MCF 10A (cell line): ENCODE measurements around the gene FMNL2. TPM values are rescaled to one million over a fixed set of nuclear protein-coding genes. Genes with fewer than 3 reads are reported as not detected.
"Not testable (repeated sequence)": the region's sequence is repeated elsewhere in the genome, so short reads cannot be mapped to it uniquely, and the experiment has no call there.

Experiments
- BruUV-seq: library from RNA; stranded (reverse); fragments of 400-500 nt; replicated peaks from 2 replicates; lab custom pipeline; 2021; lab: Mats Ljungman, UMichigan
- CTCF ChIA-PET: fragments of 300-600 bp; sonication (Branson Sonifier 250); formaldehyde crosslinking; extraction: SDS; loops from one replicate; lab custom pipeline; 2021; ENCODE audit warnings: antibody characterized with exemption, inconsistent platforms; lab: Yijun Ruan, JAX
- POLR2A ChIA-PET: fragments of 300-600, 350-650 bp; sonication (Branson Sonifier 250); formaldehyde crosslinking; extraction: SDS; loops from one replicate; lab custom pipeline; 2020; ENCODE audit warnings: antibody characterized with exemption, inconsistent platforms; lab: Yijun Ruan, JAX
- DNase-seq: peaks from one replicate; pipeline ENCODE4 v3.0.0-alpha.2; 2018; ENCODE audit not compliant: unreplicated experiment
- H3K27ac Mint-ChIP-seq: one replicate; pipeline ENCODE4 v1.8.0; 2022; ENCODE audit warnings: mild to moderate bottlenecking, low read depth, mixed read lengths; ENCODE audit not compliant: unreplicated experiment
- H3K27me3 Mint-ChIP-seq: one replicate; pipeline ENCODE4 v1.8.0; 2022; ENCODE audit warnings: mixed read lengths; ENCODE audit not compliant: insufficient read depth, unreplicated experiment
- H3K36me3 Mint-ChIP-seq: one replicate; pipeline ENCODE4 v1.8.0; 2022; ENCODE audit warnings: mild to moderate bottlenecking, moderate library complexity, mixed read lengths; ENCODE audit not compliant: insufficient read depth, unreplicated experiment
- H3K4me1 Mint-ChIP-seq: one replicate; pipeline ENCODE4 v1.8.0; 2022; ENCODE audit warnings: mixed read lengths; ENCODE audit not compliant: insufficient read depth, unreplicated experiment
- H3K4me3 Mint-ChIP-seq: one replicate; pipeline ENCODE4 v1.8.0; 2022; ENCODE audit warnings: mild to moderate bottlenecking, moderate library complexity, mixed read lengths; ENCODE audit not compliant: unreplicated experiment
- H3K9me3 Mint-ChIP-seq: one replicate; pipeline ENCODE4 v1.8.0; 2022; ENCODE audit warnings: mixed read lengths; ENCODE audit not compliant: unreplicated experiment
- CTCF ChIP-seq: fragments of 200-600 bp; IDR thresholded peaks from one replicate; pipeline ENCODE4 v1.8.0; 2022; ENCODE audit warnings: antibody characterized with exemption, mild to moderate bottlenecking; ENCODE audit not compliant: unreplicated experiment
- intact Hi-C: fragments of 100-400 bp; cut with micrococcal nuclease; formaldehyde crosslinking; loops from 2 replicates; pipeline ENCODE4 v1.14.1; 2022
- total RNA-seq: library from RNA; stranded (reverse); gene quantifications from 2 replicates; pipeline ENCODE4 v1.2.3, GENCODE V29; 2022

FMNL2 gene
- total RNA-seq, 1 experiment from 2014 or later, result 76.5 TPM

- TF ChIP-seq CTCF, result no peak
- ChIA-PET CTCF (interaction anchor here (0.8 to 1.3 kb wide), 3 partner anchors 9 to 34 kb away, joined by 3 to 4 read pairs (median 4); no protein-coding TSS in a partner anchor), POLR2A (no interaction called here)
- H3K27ac Mint-ChIP-seq, result no peak overlapping the region
- intact Hi-C loops, result no loop called here
- H3K9me3 Mint-ChIP-seq, result peaks cover 9% of the 10 kb centered on the region
- no peaks in the 10 kb centered on the region for H3K27me3 Mint-ChIP-seq
- no peak overlapping the region for H3K4me3 Mint-ChIP-seq
- peaks cover 7% of the 10 kb centered on the region for H3K36me3 Mint-ChIP-seq
- BruUV-seq, result no TSS peak
- peaks cover 11% of the 10 kb centered on the region for H3K4me1 Mint-ChIP-seq
- DNase-seq, result no peak
Observed at GRCh38 chr2:152386266-152386665, 51.3 kb downstream of the FMNL2 start.

DNA sequence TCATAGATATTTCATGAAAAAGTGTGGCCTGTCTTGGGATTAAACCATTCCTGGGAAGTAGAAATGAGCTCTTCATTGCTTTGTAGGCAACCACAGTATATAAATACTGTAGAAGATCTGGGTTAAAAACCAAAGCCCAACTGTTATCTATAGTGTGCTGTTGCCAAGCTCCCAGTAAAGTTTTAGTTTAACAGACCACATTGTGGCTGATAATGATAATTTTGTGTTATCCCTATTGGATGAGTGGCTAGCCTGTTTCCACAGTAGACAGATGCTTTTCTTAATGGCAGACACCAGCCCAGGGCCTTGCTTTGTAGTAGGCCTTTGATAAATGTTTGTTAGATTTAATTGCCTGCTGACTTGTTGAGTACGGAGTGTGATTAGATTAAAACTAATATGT lies 52.1 kb downstream of the FMNL2 start:
- CTCF ChIA-PET, result interaction anchor here (0.6 to 1.1 kb wide), 2 partner anchors 8 to 197 kb away, joined by 3 to 4 read pairs; no protein-coding TSS in a partner anchor
- H3K27me3 Mint-ChIP-seq, result no peaks in the 10 kb centered on the region
- no peak overlapping the region for H3K4me3 Mint-ChIP-seq
- peaks cover 7% of the 10 kb centered on the region for H3K36me3 Mint-ChIP-seq
- TF ChIP-seq CTCF, result no peak
- intact Hi-C loops, result no loop called here
- BruUV-seq, result no TSS peak
- H3K4me1 Mint-ChIP-seq, result peaks cover 13% of the 10 kb centered on the region
- no peak for DNase-seq
- peaks cover 9% of the 10 kb centered on the region for H3K9me3 Mint-ChIP-seq
- no peak overlapping the region for H3K27ac Mint-ChIP-seq
- POLR2A ChIA-PET, result interaction anchor here (0.7 kb wide), 1 partner anchor 8 kb away, joined by 3 read pairs; no protein-coding TSS in a partner anchor

DNA sequence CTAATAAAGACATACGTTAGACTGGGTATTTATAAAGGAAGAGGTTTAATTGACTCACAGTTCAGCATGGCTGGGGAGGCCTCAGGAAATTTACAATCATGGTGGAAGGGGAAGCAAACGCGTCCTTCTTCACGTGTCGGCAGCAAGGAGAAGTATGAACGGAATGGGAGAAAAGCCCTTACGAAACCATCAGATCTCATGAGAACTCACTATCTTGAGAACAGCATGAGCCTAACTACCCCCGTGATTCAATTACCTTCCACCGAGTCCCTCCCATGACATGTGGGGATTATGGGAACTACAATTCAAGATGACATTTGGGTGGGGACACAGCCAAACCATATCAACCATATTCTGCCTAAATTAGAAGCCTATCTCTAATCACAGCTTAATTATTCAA lies 53.3 kb downstream of the FMNL2 start:
- H3K9me3 Mint-ChIP-seq, DNase-seq, H3K27ac Mint-ChIP-seq, intact Hi-C loops, BruUV-seq, POLR2A ChIA-PET, CTCF ChIA-PET, H3K27me3 Mint-ChIP-seq, H3K4me3 Mint-ChIP-seq, H3K36me3 Mint-ChIP-seq: not testable (repeated sequence)
- H3K4me1 Mint-ChIP-seq, result peaks cover 13% of the 10 kb centered on the region

DNA sequence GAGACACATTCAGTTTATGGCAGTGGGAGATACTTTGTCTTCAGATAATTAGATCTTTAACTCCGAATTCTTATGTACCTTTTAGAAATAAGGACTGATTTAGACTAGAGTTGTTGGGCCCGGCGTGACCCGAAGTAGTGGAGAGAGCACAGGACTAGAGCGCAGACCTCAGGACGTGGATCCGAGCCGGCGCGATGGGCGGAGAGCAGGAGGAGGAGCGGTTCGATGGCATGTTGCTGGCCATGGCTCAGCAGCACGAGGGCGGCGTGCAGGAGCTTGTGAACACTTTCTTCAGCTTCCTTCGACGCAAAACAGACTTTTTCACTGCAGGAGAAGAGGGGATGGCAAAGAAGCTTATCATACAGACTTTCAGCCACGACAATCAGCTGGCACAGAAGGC lies 54.5 kb downstream of the FMNL2 start:
- no peak overlapping the region for H3K4me3 Mint-ChIP-seq
- POLR2A ChIA-PET, result no interaction called here
- CTCF ChIA-PET, result interaction anchor here (0.6 to 1.0 kb wide), 2 partner anchors 18 to 36 kb away, joined by 3 read pairs; no protein-coding TSS in a partner anchor

More for the DNA sequence above, 54.5 kb downstream of the FMNL2 start:
- no peak for DNase-seq
- Mint-ChIP-seq H3K27ac (no peak overlapping the region), H3K9me3 (peaks cover 9% of the 10 kb centered on the region), H3K36me3 (peaks cover 7% of the 10 kb centered on the region), H3K27me3 (no peaks in the 10 kb centered on the region), H3K4me1 (peaks cover 13% of the 10 kb centered on the region)
- no peak for TF ChIP-seq CTCF
- intact Hi-C loops, result no loop called here
- no TSS peak for BruUV-seq
